Measurements from ENCODE around the gene VAMP2.

- no peak for TF ChIP-seq CTCF (IDR thresholded peaks at IDR 0.05)
- no peak for TF ChIP-seq POLR2A (IDR thresholded peaks at IDR 0.05)
Observed at GRCh38 chr17:8124350-8125153, 38.2 kb downstream of the VAMP2 start.
